ENCODE measurements around the gene DNAAF3. TPM values are rescaled to one million over a fixed set of nuclear protein-coding genes. Genes with fewer than 3 reads are reported as not detected.

The DNAAF3 gene
- not detected for total RNA-seq

GRCh38 chr19:55166530-55167268 is at the start of gene DNAAF3:
DNAAF3 (minus strand) TSS chr19:55166613; CDS start chr19:55166413, 200 bp downstream.

GRCh38 chr19:55208880-55209692 is 42.7 kb upstream of the DNAAF3 start, which contains the start of gene PTPRH:
PTPRH (minus strand) TSS chr19:55209501; CDS start chr19:55209433, 68 bp downstream.

GRCh38 chr19:55179606-55180484 is 13.4 kb upstream of the DNAAF3 start, which contains the start of gene SYT5:
SYT5 (minus strand) TSS chr19:55180289; CDS start chr19:55179041, 1,248 bp downstream.

GRCh38 chr19:55157064-55157908 is 9.1 kb downstream of the DNAAF3 start, which contains the start of gene TNNI3:
TNNI3 (minus strand) TSS chr19:55157732; CDS start chr19:55157589, 143 bp downstream.

GRCh38 chr19:55149078-55150003 is 17.1 kb downstream of the DNAAF3 start, which contains the start of gene TNNT1:
TNNT1 (minus strand) TSS chr19:55149206; CDS start chr19:55147157, 2,049 bp downstream.

GRCh38 chr19:55116859-55117662 is 49.4 kb downstream of the DNAAF3 start, which contains the start of gene PPP1R12C:
PPP1R12C (minus strand) TSS chr19:55117637; CDS start chr19:55117543, 94 bp downstream.

Small RNA genes lying within 50 kb of the gene (microRNA-seq; reads per million reads assigned to microRNA genes)
- not detected for gene MIR7975 (ENCODE audit: borderline microRNAs expressed, borderline replicate concordance)

Other genes with a start within 250 kb of the DNAAF3 start
- not detected for gene NLRP7, start 219.1 kb downstream of the DNAAF3 start, total RNA-seq
- gene NLRP2, start 200.2 kb downstream of the DNAAF3 start, total RNA-seq, result 10 to 100 TPM; 16.5 to 19.0 TPM
- gene GP6, start 128.3 kb downstream of the DNAAF3 start, total RNA-seq, result under 1 TPM; 0.26 to 0.43 TPM
- 10 to 100 TPM; 19.7 to 21.7 TPM for gene RDH13, start 103.5 kb downstream of the DNAAF3 start, total RNA-seq
- gene EPS8L1, start 90.7 kb downstream of the DNAAF3 start, total RNA-seq, result 1 to 10 TPM; 3.1 to 4.3 TPM
- gene PPP1R12C, start 49.0 kb downstream of the DNAAF3 start, total RNA-seq, result 100 to 1,000 TPM; 135 to 141 TPM
- gene TNNT1, start 17.4 kb downstream of the DNAAF3 start, total RNA-seq, result not detected
- not detected for gene TNNI3, start 8.9 kb downstream of the DNAAF3 start, total RNA-seq
- gene SYT5, start 13.7 kb upstream of the DNAAF3 start, total RNA-seq, result not detected
- gene PTPRH, start 42.9 kb upstream of the DNAAF3 start, total RNA-seq, result not detected
- gene TMEM86B, start 62.1 kb upstream of the DNAAF3 start, total RNA-seq, result 10 to 100 TPM; 11.7 to 14.0 TPM
- 100 to 1,000 TPM; 179 to 181 TPM for gene PPP6R1, start 92.4 kb upstream of the DNAAF3 start, total RNA-seq
- 10 to 100 TPM; 23.0 to 25.5 TPM for gene HSPBP1, start 113.5 kb upstream of the DNAAF3 start, total RNA-seq
- gene BRSK1, start 117.4 kb upstream of the DNAAF3 start, total RNA-seq, result 1 to 10 TPM; 4.0 to 5.9 TPM
- gene TMEM150B, start 158.7 kb upstream of the DNAAF3 start, total RNA-seq, result under 1 TPM in 1 of 2 experiments, not detected in 1; 0.29 TPM
- gene KMT5C, start 173.3 kb upstream of the DNAAF3 start, total RNA-seq, result 10 to 100 TPM; 24.2 to 25.6 TPM
- under 1 TPM in 1 of 2 experiments, not detected in 1; 0.14 TPM for gene COX6B2, start 188.1 kb upstream of the DNAAF3 start, total RNA-seq
- not detected for gene GARIN5B, start 196.6 kb upstream of the DNAAF3 start, total RNA-seq
- under 1 TPM; 0.15 to 0.29 TPM for gene IL11, start 203.8 kb upstream of the DNAAF3 start, total RNA-seq
- not detected for gene TMEM190, start 210.2 kb upstream of the DNAAF3 start, total RNA-seq
- 10 to 100 TPM; 28.2 to 31.1 TPM for gene TMEM238, start 217.7 kb upstream of the DNAAF3 start, total RNA-seq
- gene RPL28, start 219.3 kb upstream of the DNAAF3 start, total RNA-seq, result 1,000 to 10,000 TPM; 3,962 to 3,998 TPM
- gene UBE2S, start 241.2 kb upstream of the DNAAF3 start, total RNA-seq, result 100 to 1,000 TPM; 146 to 148 TPM

Measured in activated naive CD4-positive, alpha-beta T cell treated with anti-CD3 and anti-CD28 coated beads, Interleukin-2, amount 10 ng/mL, durations not matched to agents 5 hours and 36 hours (primary cell).